ENCODE measurements around the gene TRDN.
"Not testable (repeated sequence)": the region's sequence is repeated elsewhere in the genome, so short reads cannot be mapped to it uniquely, and the experiment has no call there.

Gene TRDN

DNA sequence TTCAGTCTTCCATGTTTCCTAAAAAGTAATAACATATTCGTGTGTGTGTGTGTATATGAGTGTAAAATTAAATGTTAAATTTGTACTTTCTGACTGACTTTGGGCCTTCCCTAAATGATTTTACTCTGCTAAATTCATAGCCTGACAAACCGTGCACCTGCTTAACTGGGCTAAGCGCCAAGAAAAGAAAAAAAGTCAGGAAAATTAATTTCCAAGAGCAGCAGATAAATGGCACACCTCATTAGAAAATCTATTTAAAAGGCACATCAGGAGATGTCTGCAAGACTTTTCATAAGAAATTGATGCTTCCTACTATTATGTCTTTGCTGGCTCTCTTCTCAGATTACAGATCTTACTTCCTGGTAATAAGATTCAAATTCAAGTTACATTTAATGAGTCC lies 72.4 kb downstream of the TRDN start:
- no peak for DNase-seq (ENCODE audit: insufficient read length, low spot score)
- no peak for FAIRE-seq

DNA sequence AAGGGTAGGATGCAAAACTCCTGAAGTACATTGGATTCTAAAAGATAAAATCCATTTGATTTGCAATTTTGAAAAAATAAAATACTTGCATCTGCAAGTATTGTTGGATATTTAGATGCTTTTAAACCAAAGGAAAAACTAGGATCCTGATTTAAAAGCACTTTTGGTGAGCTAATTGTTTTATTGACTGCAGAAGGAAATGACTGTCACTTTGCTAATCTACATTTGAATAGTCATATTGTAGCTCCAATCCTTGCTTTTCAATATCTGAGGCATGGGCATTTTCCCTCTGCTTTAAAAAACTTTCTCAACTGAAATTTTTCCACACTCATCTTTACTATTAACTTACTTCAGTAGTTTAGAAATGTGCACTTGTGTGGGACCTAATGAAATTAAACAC lies 74.1 kb downstream of the TRDN start:
- FAIRE-seq (no peak), DNase-seq (ENCODE audit: insufficient read length, low spot score) (no peak)

DNA sequence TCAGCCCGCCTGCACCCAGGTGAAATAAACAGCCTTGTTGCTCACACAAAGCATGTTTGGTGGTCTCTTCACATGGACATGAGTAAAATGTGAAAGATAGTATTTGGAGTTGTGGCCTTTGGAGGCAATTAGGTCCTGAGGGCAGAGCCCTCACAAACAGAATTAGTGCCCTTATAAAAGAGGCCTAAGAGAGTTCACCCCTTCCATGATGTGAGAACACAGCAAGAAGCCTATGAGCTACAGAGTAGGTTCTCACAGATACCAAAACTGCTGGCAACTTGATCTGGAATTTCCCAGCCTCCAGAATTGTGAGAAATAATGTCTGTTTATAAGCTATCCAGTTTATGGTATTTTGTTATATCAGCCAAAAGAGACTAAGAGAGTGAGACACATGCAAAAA lies 74.5 kb downstream of the TRDN start:
- FAIRE-seq (no peak), DNase-seq (ENCODE audit: insufficient read length, low spot score) (no peak)

DNA sequence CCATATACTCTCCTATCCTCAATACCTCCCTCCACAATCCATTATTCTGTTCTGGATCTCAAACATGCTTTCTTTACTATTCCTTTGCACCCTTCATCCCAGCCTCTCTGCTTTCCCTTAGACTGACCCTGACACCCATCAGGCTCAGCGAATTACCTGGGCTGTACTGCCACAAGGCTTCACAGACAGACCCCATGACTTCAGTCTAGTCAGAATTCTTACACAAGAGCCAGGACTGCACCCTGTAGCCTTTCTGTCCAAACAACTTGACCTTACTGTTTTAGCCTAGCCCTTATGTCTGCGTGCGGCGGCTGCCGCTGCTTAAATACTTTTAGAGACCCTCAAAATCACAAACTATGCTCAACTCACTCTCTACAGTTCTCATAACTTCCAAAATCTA lies 76.9 kb downstream of the TRDN start:
- FAIRE-seq; DNase-seq (ENCODE audit: insufficient read length, low spot score): not testable (repeated sequence)

DNA sequence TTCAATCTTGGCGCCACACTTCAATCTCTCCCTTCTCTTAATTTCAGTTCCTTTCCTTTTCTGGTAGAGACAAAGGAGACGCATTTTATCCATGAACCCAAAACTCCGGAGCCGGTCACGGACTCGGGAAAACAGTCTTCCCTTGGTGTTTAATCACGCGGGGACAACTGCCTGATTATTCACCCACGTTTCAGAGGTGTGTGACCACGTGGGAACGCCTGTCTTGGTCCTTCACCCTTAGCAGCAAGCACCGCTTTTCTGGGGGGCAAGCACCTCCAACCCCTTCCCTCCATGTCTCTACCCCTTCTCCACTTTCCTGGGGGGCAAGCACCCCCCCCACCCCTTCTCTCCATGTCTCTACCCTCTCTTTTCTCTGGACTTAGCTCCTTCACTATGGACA lies 79.3 kb downstream of the TRDN start:
- not testable (repeated sequence) for DNase-seq (ENCODE audit: insufficient read length, low spot score); FAIRE-seq

DNA sequence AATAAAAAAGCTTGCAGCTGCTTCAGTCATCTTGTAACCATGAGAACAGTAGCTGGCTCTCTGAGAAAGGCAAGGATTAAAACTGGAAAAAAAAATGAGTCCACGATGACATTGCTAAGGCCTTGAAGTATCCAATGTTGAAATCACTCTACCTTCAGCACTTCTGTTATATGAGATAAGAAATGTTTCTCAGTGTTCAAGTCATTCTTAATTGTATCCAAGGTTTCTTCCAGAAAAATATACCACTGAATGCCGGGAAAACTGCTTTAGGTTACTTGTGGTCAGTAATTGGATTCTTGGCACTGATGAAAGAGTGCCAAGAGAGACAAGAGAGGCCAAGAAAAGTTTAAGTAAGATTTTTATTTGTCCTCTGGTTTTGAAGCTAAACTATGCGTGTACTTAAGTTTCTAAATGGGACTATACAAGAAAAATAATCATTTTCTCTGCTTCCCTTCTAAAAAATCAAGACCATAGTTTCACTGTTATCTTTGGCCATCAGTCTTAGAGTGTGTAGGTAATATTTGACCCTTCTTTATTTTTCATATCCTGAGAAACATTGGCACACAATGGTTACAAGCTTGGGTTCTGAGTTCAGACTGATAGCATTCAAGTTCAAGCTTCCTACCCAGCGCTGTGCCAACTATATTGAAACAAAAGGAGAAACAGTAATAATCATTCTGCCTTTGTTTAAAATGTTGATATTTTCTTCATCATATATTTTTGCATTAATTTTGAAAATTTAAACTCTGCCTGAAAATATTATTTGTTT lies 84.6 kb downstream of the TRDN start:
- no peak for FAIRE-seq
- DNase-seq (ENCODE audit: insufficient read length, low spot score), result no peak

DNA sequence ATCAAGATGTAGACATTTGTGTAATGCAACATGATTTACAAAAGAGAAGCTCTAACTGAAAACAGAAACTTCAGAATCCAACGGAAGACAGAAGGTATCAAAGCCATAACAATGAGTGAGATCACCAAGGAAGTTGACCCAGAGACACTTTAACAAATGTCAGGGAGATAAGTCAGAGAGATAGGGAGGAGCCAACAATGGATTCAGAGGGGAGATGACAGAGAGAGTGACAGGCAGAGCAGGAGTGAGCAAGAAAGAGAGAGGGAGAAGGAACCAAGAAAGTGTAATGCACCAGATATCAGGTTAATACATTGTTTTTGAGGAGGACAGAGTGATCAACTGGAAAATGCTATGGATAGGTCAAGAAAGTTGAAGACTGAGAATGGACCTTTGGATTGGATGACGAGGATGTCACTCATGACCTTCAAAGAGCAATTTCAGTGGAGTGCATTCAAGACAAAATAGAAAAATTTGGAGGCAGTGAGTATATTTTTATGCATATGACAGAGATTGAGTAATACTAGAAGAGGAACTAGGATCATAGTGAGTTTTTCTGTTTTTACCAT lies 86.6 kb downstream of the TRDN start:
- no peak for FAIRE-seq
- no peak for DNase-seq (ENCODE audit: insufficient read length, low spot score)

DNA sequence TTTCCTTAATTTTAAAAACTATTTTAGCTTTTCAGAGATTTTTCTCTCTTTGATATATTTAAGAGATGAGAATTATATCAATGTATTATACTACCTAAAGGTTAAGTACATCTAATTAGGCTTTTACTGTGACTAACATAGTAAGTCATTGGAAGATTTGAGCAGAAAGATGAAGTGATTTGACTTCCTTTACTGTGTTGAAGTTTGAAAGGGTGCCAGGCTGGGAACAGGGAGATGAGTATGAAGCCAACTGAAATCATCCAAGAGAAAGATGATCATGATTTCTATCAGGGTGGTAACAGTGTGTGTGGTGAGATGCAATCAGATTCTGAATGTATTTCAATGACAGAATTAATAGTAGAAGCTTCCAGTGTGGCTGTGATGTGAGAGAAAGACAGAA lies 87.3 kb downstream of the TRDN start:
- DNase-seq (ENCODE audit: insufficient read length, low spot score) (no peak), FAIRE-seq (no peak)

DNA sequence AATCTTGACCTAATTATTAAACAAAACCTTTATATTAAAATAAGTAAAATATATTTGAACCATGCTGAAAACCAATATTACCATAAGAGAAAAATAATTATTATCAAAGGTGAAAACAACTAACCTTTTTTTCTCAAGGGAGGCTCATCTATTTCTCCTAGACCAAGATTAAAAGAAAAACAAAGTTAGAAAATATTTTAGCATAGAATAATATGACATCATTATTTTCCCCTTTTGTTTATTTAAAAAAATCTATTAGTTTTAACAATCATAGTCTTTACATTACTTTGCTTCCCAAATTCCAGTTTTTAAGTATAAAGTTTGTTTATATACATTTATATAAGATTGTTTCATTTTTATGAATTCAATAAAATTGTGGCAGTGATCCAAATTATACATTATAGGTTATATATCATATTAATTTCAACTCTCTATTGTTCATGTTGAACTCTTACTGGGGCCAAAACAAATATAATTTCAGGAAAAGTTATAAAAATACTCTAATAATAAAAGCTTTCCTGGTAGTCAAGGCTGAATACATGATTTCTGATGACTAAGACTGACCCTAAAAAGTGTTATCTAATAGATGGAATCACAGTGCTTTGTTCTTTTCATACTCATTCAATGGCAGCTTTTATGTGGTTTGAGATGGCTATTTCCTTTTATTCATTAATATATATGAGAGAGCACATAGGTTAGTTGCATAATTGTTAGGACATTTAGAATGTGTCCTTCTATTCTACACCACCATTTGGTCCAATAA lies 89.4 kb downstream of the TRDN start:
- DNase-seq (ENCODE audit: insufficient read length, low spot score) (no peak), FAIRE-seq (no peak)

DNA sequence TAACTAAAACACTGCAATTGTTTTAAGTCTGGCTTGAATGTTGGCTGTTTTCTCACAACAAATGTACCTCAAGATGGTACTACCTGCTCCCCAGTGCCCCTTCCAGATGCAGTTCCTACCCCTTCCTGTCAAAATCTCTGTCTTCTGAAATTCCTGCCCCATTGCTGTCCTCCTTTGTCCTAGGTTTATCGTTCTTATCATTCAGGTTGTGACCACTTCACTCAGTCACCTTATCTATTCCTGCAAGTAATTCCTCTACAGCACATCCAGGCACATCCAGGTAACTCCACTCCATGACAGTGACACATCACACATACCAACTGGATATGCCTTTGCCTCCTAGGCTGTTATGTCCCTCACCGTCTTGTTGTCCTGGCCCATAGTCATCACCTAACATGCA lies 90.2 kb downstream of the TRDN start:
- FAIRE-seq, result no peak
- no peak for DNase-seq (ENCODE audit: insufficient read length, low spot score)

DNA sequence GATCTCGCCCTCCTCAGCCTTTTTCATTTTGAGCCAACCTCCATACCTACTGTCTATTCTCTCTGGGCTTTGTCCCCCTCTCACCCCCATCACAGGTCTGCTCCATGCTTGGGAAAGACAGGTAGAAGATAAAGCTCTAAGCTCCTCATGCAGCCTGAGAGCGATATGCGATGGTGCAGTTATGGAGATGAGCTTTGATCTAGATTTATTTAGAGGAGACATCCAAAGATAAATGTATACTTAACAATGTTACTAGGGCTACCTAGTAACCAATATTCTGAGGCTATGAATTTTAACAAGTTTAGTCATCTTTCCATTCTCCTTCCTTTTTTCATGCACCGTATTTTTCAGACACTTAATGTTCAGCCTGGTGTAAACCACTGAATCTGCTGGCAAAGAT lies 95.3 kb downstream of the TRDN start:
- FAIRE-seq (no peak), DNase-seq (ENCODE audit: insufficient read length, low spot score) (no peak)

DNA sequence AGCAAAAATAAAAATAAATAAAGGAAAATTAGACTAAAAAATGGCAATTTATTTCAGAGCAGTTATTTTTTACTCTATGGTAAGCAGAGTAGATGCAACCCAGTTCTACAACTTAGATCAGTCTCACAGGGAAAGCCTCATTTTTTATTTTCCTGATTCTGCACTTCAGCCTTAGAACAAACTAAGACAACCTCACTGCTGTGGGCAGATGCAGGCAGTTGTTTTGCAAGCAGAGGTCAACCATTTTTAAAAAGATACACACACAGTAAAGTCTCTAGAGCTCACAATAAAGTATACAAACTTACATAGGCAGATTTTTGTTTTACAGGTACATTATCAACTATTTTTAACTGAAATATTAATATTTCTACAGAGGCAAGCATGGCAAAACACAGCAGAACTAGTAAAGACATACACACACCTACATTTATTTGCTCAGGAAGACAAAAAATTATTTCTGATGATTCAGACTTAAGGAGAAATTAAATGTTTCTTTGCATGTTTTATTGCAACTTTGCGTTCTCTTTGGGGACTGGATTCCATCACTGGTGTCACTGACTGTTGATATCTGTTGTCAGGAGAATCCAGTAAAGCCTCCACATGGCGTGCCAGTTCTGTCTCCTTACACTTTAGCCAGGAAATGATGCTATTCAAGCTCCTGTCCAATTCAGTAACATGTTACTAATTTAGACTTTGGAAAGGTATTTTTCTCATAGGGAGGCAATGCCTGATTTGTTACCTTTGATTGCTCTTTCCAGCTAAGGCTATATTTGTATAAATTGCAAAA lies 102.7 kb downstream of the TRDN start:
- DNase-seq (ENCODE audit: insufficient read length, low spot score), result no peak
- no peak for FAIRE-seq

DNA sequence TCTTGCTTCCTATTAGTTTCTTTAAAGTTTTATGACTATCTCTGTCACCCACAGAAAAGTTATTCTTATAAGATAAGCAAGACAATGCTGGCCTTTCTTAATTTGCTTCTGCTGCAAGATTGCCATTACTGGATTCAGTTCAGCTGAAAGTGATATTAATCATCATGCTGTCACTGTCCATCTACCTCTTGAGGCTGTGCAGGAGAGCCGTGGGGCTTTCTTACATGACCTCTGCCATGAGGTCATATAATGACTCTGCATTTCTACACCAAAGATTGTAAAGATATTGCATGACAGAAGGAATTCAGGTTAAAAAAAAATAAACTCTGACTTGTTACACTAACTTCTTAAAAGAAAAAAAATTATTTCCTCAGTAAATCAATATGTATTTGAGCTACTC lies 106.9 kb downstream of the TRDN start:
- DNase-seq (ENCODE audit: insufficient read length, low spot score) (no peak), FAIRE-seq (no peak)

DNA sequence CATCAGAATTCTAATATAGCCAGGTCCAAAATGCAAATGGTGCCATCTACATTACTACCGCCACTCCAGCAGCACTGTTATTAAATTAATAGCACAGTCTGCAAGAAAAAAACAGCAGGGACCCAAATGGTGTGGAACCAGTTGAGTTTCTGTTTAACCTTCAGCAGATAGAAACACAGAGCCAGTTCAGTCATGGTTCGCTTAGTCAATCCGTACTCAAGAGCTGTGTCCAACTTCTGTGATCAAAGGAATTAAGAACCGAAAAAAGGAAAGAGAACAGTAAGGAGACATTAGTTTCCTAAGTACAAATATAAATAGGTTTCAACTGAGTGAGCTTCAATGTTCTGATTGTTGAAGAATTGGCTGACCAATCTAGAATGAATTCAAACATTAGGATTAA lies 107.7 kb downstream of the TRDN start:
- FAIRE-seq (no peak), DNase-seq (ENCODE audit: insufficient read length, low spot score) (no peak)

DNA sequence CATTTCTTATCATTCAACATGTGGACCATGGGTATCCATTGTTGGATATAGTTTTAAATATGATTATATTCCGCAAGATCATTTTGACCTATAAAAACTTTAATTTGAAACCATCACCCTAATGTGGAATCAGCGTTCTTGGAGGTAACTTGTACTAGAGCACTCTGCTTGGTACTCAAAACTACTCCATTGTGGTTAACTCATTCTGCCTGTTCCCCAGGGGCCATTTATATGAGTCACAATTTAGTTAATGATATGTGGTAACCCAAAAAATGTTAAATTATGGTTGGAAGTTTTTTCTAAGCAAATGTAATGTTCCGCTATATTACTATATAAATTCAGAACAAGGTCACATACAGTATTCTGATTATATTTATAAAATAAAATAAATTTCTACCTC lies 109.3 kb downstream of the TRDN start:
- FAIRE-seq, result no peak
- DNase-seq (ENCODE audit: insufficient read length, low spot score), result no peak

DNA sequence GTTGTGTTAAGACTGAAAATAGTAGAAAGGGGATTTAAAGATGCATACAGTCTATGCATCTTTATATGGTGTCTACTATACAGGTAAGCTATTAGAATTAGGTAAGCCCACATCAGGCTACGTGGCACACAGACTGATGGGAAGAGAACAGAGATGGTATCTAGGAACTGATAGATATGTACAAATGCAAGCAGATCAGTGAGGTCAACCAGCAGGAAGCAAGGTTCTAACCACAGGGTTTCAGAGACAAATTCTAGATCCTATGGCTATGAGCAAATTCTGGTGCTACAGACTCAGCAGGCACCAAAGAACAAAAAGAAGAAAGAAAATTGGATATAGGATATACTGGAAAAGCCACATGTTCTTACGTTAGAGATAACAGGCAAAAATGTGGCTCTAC lies 110.6 kb downstream of the TRDN start:
- no peak for FAIRE-seq

DNA sequence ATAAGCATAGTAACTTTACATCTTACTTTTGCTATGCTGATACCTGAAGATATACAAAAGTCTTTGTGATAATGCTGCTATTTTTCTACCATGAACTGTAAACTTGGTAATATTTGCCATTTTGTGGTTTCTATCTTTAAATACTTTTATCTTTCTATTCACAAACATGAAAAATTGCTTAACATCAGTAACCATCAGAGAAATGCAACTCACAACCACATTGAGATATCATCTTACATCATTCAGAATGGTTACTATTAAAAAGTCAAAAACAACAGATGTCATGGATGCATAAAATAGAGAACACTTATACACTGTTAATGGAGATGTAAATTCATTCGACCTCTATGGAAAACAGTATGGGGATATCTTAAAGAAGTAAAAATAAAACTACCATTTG lies 112.0 kb downstream of the TRDN start:
- DNase-seq (ENCODE audit: insufficient read length, low spot score), result no peak

More for the DNA sequence above, 110.6 kb downstream of the TRDN start:
- no peak for DNase-seq (ENCODE audit: insufficient read length, low spot score)

DNA sequence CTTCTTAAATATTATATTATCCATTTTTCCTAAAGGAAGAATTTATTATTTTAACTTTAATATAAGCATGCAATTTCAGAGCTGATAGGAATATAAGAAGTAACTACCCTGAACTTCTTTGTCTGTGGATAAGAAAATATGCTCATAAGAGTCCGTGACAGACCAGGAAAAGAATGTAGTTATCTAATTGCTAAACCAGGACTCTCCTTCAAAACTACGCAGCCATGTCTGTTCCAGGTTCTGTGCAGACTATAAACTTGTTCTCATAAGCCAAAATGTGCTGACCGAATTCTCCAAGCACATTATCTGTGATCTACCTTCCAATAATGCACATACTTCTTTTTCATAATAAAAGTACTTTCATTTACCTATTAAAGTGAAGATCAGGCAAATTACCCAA lies 116.5 kb downstream of the TRDN start:
- DNase-seq (ENCODE audit: insufficient read length, low spot score) (no peak), FAIRE-seq (no peak)

More for the DNA sequence above, 112.0 kb downstream of the TRDN start:
- FAIRE-seq, result no peak

DNA sequence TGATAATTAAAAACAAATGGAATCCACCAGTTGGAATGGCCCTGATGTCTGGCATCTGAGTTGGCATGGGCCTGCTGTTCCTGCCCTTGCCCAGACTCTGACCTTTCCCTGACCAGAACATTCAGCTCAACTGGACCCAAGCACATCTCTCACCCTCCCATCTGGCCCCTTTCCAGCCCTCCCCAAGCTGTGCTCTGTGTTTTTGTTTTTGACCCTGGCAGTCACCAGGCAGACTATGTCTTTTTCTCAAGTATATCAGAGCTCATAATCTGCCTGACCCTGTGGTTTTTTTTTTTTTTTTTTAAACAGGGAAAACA lies 117.6 kb downstream of the TRDN start:
- DNase-seq (ENCODE audit: insufficient read length, low spot score) (no peak), FAIRE-seq (no peak)

DNA sequence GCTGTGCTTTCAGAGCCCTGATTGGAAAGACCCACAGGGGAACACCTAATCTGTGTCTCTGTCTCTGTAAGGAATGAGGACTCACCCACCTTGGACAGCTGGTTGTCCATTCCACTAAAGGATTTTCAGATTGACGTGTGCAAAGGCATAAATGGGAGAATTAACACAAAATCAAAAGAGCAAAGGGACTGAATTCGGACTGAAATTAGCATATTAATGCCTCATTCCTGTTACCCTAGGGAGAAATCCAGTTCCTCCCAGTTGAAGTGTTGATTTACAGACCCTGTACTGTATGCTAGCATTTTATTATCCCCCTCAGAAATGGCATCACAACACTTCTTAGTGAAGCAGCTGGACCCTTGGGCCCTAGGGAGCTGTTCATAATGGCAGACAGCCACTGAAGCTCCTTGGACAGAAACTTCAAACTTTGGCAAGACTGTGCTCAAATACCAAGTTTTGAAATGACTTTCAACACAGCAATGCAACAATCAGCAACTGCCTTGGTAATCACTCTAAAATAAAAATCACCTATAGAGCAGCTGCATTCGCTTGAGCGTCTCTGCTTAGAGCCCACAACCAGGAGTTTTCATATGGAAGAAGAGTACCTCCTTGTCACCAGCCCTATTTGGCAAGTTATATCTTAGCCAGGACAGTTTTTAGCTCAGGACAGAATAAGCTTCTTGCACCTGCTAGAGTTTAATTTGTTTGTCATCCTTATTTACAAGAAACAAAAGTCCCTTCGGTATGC lies 118.1 kb downstream of the TRDN start:
- FAIRE-seq (no peak), DNase-seq (ENCODE audit: insufficient read length, low spot score) (no peak)

DNA sequence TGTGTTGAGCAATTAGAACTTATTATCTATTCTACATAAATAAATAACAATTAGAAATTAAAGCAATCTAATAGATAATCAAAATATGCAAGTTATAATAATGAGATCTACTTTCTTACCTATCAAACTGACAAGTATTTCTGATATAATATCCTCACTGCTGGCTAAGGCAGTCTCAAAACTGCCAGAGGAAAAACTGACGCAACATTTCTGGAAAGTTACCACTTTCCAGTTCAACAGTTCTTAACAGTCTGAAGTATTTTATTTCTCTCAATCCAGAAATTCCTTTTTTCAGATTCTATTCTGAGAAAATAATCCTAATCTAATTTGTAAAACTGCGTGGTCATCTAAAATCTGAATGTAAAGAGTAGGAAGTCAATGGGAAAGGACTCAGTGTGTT lies 121.0 kb downstream of the TRDN start:
- DNase-seq (ENCODE audit: insufficient read length, low spot score) (no peak), FAIRE-seq (no peak)
